Amygdala (tissue), 56 donors: ENCODE measurements around the gene GANC.
"Not testable (repeated sequence)": the region's sequence is repeated elsewhere in the genome, so short reads cannot be mapped to it uniquely, and the experiment has no call there.

Source experiments
- DNase-seq, 56 donors: peaks; one replicate each; lab custom pipeline; 2025; lab: John Stamatoyannopoulos, UW

Gene GANC

GRCh38 chr15:42337104-42337503, 64.1 kb downstream of the GANC start:
- DNase-seq = not testable (repeated sequence)

DNA sequence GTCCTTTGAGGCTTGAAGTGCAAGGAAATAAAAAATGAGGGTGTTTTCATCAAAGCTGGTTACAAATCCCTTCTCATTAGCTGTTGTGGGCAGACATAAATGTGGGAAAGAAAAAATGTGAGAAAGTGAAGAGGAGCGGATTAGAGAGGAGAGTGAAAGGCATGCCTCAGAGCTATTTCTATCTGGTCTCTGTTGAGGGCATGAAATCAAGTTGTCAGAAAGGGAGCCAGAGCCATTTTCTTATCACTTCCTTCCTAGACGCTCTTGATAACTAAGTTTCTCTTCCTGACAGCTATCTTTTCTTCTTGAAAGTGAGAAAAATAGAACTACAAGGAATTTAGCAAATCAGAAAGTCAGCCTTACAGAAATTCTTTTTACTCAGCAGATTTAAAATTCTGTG, 65.5 kb downstream of the GANC start:
- DNase-seq = no peak

GRCh38 chr15:42343596-42344232, 70.7 kb downstream of the GANC start:
- no peak for DNase-seq

- no peak for DNase-seq
Observed at GRCh38 chr15:42344763-42345162, 71.8 kb downstream of the GANC start.

GRCh38 chr15:42345504-42345903, 72.5 kb downstream of the GANC start:
- no peak for DNase-seq

GRCh38 chr15:42348083-42348482, 75.1 kb downstream of the GANC start:
- DNase-seq = no peak

DNA sequence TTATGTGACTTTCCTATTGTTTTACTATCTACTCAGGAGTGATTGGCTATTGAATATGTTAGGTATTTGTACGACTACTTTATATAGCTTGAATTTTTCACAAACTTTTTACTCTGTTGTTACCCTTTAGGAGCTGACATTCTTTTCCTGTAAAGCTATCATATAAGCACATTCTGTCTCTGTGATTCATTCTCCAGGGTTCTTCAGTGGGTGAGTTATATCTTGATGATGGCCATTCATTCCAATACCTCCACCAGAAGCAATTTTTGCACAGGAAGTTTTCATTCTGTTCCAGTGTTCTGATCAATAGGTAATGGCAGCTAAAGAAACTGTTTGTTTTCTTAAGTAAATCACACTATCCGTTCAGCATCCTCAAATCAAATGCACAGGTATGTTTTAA, 76.2 kb downstream of the GANC start:
- no peak for DNase-seq

DNA sequence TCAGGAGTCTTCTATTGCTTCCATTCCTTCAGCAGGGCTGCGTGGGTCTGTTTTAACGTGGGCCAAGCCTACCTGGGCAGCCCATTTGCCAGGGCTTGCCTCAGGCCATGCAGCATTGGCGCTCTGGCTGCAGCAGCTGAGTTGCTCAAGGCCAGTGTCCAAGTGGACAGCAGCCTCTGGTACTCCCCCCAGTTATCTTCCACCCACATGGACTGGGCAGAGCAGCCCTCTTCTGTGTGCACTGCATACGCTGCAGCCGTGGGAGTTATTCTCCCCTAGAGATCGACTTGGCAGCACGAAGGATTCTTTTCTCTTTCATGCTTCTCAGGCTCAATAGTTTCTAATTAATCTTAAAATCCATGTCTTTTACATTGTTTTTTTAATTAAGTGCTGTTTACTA, 79.4 kb downstream of the GANC start:
- DNase-seq = no peak

DNA sequence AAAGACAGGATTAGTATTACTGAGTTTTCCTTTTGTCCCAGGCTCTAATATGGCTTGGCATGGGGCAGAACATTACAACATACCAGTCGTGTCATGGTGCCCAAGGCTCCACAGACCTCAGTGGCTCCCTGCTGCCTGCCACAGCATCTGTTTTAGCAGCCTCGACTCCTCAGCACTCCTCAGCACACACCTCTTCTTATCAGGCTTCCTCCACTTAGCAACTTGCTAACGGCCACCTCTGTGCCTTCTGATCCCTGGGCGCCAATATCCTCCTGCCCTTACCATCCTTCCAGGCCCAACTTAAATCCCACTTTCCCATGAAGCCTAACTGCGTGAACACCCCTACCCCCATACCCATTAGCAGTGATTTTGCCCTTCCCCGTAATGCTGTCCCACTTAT, 80.1 kb downstream of the GANC start:
- no peak for DNase-seq

- DNase-seq = no peak
Observed at GRCh38 chr15:42354824-42355223, 81.8 kb downstream of the GANC start.

GRCh38 chr15:42355291-42355690, 82.3 kb downstream of the GANC start:
- DNase-seq = no peak

GRCh38 chr15:42356851-42357250, 83.8 kb downstream of the GANC start:
- no peak for DNase-seq

GRCh38 chr15:42358141-42358540, 85.1 kb downstream of the GANC start:
- DNase-seq = no peak

- no peak for DNase-seq
Observed at GRCh38 chr15:42359249-42359648, 86.2 kb downstream of the GANC start, which contains the start of gene CAPN3. TSS of gene CAPN3 (plus strand) at chr15:42359501. CDS start at chr15:42359806, 305 bp downstream.

GRCh38 chr15:42359985-42360384, 87.0 kb downstream of the GANC start:
- no peak for DNase-seq

GRCh38 chr15:42360535-42361112, 87.6 kb downstream of the GANC start:
- DNase-seq = no peak

GRCh38 chr15:42363487-42363886, 90.5 kb downstream of the GANC start:
- no peak for DNase-seq

GRCh38 chr15:42363942-42364341, 90.9 kb downstream of the GANC start:
- no peak for DNase-seq

DNA sequence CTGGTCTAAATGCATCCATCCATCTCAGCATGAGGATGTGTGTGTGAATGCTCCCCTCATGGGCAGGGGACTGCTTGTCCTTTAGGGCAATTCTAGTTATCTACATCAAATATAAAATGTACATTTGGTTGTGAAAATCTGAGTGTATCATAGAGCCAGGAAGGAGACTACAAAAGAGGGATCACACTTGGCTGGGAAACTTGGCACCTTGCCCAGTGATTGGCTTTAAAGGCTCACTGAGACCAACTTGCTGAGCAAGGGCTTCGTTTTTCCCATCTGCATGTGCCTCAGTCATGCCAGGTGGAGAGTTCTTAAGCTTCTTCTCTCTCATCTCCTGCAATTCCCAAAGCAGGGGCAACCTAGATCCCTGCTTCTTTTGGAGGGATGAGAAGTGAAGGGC, 91.5 kb downstream of the GANC start:
- peak in 16 of 56 donors; percentile 3 to 75 (median 13) for DNase-seq

GRCh38 chr15:42365921-42366550, 93.0 kb downstream of the GANC start:
- DNase-seq = no peak

DNA sequence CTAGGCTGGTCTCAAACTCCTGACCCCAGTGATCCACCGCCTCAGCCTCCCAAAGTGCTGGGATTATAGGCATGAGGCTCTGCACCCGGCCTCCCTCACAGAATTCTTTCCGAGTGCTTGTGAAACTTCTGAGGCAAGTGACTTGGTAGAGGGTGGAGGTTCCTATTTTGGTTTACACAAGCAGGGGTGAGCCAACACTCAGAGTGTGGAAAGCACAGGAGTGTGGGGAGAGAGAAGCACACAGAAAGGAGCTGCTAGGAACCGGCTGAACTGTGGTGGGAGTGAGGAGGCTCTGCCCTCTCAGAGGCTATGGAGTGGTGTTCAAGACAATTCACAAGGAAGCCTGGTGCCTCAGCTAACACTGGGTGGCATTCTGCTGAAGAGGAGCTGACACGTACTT, 94.0 kb downstream of the GANC start:
- DNase-seq = no peak

GRCh38 chr15:42368096-42368495, 95.1 kb downstream of the GANC start:
- DNase-seq = no peak
